ENCODE results near the gene PSMA8. TPM values are rescaled to one million over a fixed set of nuclear protein-coding genes. Genes with fewer than 3 reads are reported as not detected.

Gene PSMA8
- total RNA-seq, 1 experiment from 2014 or later = not detected

DNA sequence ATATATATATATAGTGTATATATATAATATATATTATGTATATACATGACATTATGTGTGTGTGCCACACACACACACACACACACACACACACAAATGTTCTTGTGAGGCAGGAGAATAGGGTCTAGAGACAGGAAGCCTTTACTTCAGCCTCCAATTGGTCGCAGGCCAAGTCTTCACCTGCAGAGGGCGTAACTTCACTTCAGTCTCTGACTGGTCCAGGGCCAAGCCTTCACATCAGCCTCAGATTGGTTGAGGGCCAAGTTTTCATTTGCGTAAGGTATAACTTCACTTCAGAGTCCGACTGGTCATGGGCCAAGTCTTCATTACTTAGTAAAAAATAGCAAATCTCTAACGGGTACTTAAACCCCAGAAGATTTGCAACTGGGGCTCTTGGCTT lies 30.1 kb upstream of the PSMA8 start:
- TF ChIP-seq, protein P1, sequence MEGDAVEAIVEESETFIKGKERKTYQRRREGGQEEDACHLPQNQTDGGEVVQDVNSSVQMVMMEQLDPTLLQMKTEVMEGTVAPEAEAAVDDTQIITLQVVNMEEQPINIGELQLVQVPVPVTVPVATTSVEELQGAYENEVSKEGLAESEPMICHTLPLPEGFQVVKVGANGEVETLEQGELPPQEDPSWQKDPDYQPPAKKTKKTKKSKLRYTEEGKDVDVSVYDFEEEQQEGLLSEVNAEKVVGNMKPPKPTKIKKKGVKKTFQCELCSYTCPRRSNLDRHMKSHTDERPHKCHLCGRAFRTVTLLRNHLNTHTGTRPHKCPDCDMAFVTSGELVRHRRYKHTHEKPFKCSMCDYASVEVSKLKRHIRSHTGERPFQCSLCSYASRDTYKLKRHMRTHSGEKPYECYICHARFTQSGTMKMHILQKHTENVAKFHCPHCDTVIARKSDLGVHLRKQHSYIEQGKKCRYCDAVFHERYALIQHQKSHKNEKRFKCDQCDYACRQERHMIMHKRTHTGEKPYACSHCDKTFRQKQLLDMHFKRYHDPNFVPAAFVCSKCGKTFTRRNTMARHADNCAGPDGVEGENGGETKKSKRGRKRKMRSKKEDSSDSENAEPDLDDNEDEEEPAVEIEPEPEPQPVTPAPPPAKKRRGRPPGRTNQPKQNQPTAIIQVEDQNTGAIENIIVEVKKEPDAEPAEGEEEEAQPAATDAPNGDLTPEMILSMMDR (conservative IDR thresholded peaks at IDR 0.05) = peak; percentile 80
- H3K4me1 ChIP-seq (ENCODE audit: insufficient read depth, low read length) = no peaks in the 10 kb centered on the region
- H2BK120ac ChIP-seq (ENCODE audit: low read depth, low read length, poor library complexity, severe bottlenecking) = no peak overlapping the region
- H2BK20ac ChIP-seq (ENCODE audit: low read depth, low read length, poor library complexity, severe bottlenecking) = no peak overlapping the region
- no peak overlapping the region for H2AK5ac ChIP-seq (ENCODE audit: insufficient read length, low read length)
- no peak overlapping the region for H2BK15ac ChIP-seq (ENCODE audit: low read depth, low read length)
- H3K14ac ChIP-seq (ENCODE audit: insufficient read depth, low read length) = no peak overlapping the region
- no peaks in the 10 kb centered on the region for H3K4me1 Mint-ChIP-seq
- peak; percentile 72 for DNase-seq
- no peak overlapping the region for H4K91ac ChIP-seq (ENCODE audit: insufficient read length, low read depth, low read length)
- H3T11ph ChIP-seq (ENCODE audit: low read length) = no peak overlapping the region
- no peak overlapping the region for H3K4me3 Mint-ChIP-seq
- no peak overlapping the region for H2BK5ac ChIP-seq (ENCODE audit: insufficient read length, low read length)
- no peak overlapping the region for H4K8ac ChIP-seq (replicated peaks; ENCODE audit: insufficient read length, low read depth, low read length)
- H3K9me3 Mint-ChIP-seq = peaks cover 0 to under 1% of the 10 kb centered on the region in 2 experiments; a peak in 1 of 5 replicates
- no peak overlapping the region for H3K56ac ChIP-seq (ENCODE audit: insufficient read length, low read depth, low read length)
- no peaks in the 10 kb centered on the region for H3K9me3 ChIP-seq (ENCODE audit: control insufficient read depth, low read depth, low read length)
- no peaks in the 10 kb centered on the region for H4K20me1 ChIP-seq (ENCODE audit: control insufficient read depth, insufficient read depth, insufficient read length)
- no peak overlapping the region for H4K5ac ChIP-seq (ENCODE audit: insufficient read length, low read depth, low read length)
- H3K27ac ChIP-seq (ENCODE audit: insufficient read length, low read depth, low read length) = no peak overlapping the region
- no CpG with 5 or more reads among the region's 5 CpGs for WGBS (ENCODE audit: extremely low coverage, insufficient read length, low lambda C conversion rate)
- no peak overlapping the region for H3K4ac ChIP-seq (ENCODE audit: low read depth, low read length)
- H3K23ac ChIP-seq (ENCODE audit: insufficient read length, low read depth, low read length) = no peak overlapping the region
- no peaks in the 10 kb centered on the region for H3K23me2 ChIP-seq (ENCODE audit: insufficient read length, low read depth, low read length, poor library complexity, severe bottlenecking)
- no peaks in the 10 kb centered on the region for H3K27me3 Mint-ChIP-seq (ENCODE audit: low read depth)
- no peak overlapping the region for H3K18ac ChIP-seq (ENCODE audit: insufficient read length, low read depth, low read length)
- no peaks in the 10 kb centered on the region for H3K79me1 ChIP-seq (ENCODE audit: insufficient read depth, low read depth, low read length, poor library complexity, severe bottlenecking)
- H2BK12ac ChIP-seq (ENCODE audit: insufficient read length, low read depth, low read length) = no peak overlapping the region
- H3K27ac Mint-ChIP-seq = no peak overlapping the region
- no peaks in the 10 kb centered on the region for H3K79me2 ChIP-seq (ENCODE audit: insufficient read depth, low read length)
- H3K9ac ChIP-seq (ENCODE audit: extremely low read depth, insufficient read length, low read length) = no peak overlapping the region
- no peak overlapping the region for H3K4me2 ChIP-seq (ENCODE audit: insufficient read depth, insufficient read length, low read length)
- H2AFZ ChIP-seq (ENCODE audit: low read length) = no peak overlapping the region
- no peaks in the 10 kb centered on the region for H3K36me3 Mint-ChIP-seq (ENCODE audit: insufficient read depth in 1 of 3, low read depth in 3 of 3)
- no peaks in the 10 kb centered on the region for H3K27me3 ChIP-seq (ENCODE audit: insufficient read depth, low read length)

All from H9 (cell line).